H9 (cell line): Measurements from ENCODE around the gene NPY1R. TPM values are rescaled to one million over a fixed set of nuclear protein-coding genes. Genes with fewer than 3 reads are reported as not detected.
A peak's percentile ranks its signal among the peaks of the same experiment; 100 is the strongest.

Source experiments
- DNase-seq: peaks from one replicate; pipeline ENCODE4 v3.0.0-alpha.2; 2017
- H2AFZ ChIP-seq: one replicate; pipeline ENCODE4 v1.6.1; 2013; ENCODE audit warnings: mild to moderate bottlenecking, low read length, control low read depth, moderate library complexity
- H2AK5ac ChIP-seq: 2 replicates; pipeline ENCODE4 v1.6.1; 2013; ENCODE audit warnings: low read length, control low read depth, mixed read lengths; ENCODE audit not compliant: insufficient read length
- H2BK120ac ChIP-seq: one replicate; pipeline ENCODE4 v1.6.1; 2013; ENCODE audit warnings: low read depth, mild to moderate bottlenecking, low read length, control low read depth, inconsistent platforms; ENCODE audit not compliant: poor library complexity, severe bottlenecking
- H2BK12ac ChIP-seq: 2 replicates; pipeline ENCODE4 v1.6.1; 2013; ENCODE audit warnings: low read length, control low read depth, mixed read lengths, low read depth; ENCODE audit not compliant: insufficient read length
- H2BK15ac ChIP-seq: 2 replicates; pipeline ENCODE4 v1.6.1; 2013; ENCODE audit warnings: low read depth, low read length, control low read depth
- H2BK20ac ChIP-seq: one replicate; pipeline ENCODE4 v1.6.1; 2013; ENCODE audit warnings: low read depth, mild to moderate bottlenecking, low read length, control low read depth, inconsistent platforms; ENCODE audit not compliant: poor library complexity, severe bottlenecking
- H2BK5ac ChIP-seq: 2 replicates; pipeline ENCODE4 v1.6.1; 2013; ENCODE audit warnings: low read length, control low read depth, mixed read lengths; ENCODE audit not compliant: insufficient read length
- H3K14ac ChIP-seq: 2 replicates; pipeline ENCODE4 v1.6.1; 2013; ENCODE audit warnings: low read length, control low read depth; ENCODE audit not compliant: insufficient read depth
- H3K18ac ChIP-seq: 2 replicates; pipeline ENCODE4 v1.6.1; 2013; ENCODE audit warnings: low read depth, mild to moderate bottlenecking, mixed read lengths, low read length, control low read depth; ENCODE audit not compliant: insufficient read length
- H3K23ac ChIP-seq: 2 replicates; pipeline ENCODE4 v1.6.1; 2013; ENCODE audit warnings: low read length, control low read depth, mixed read lengths, low read depth; ENCODE audit not compliant: insufficient read length
- H3K23me2 ChIP-seq: 2 replicates; pipeline ENCODE4 v1.6.1; 2013; ENCODE audit warnings: low read depth, mild to moderate bottlenecking, mixed read lengths, low read length, control low read depth; ENCODE audit not compliant: insufficient read length, poor library complexity, severe bottlenecking
- H3K27ac ChIP-seq: 2 replicates; pipeline ENCODE4 v1.5.1; 2013; ENCODE audit warnings: low read length, control low read depth, mixed read lengths, low read depth; ENCODE audit not compliant: insufficient read length
- H3K27me3 ChIP-seq: 2 replicates; pipeline ENCODE4 v1.6.1; 2013; ENCODE audit warnings: low read length, control low read depth, inconsistent platforms; ENCODE audit not compliant: insufficient read depth
- H3K4ac ChIP-seq: 2 replicates; pipeline ENCODE4 v1.6.1; 2013; ENCODE audit warnings: low read depth, mild to moderate bottlenecking, control low read depth, inconsistent platforms, low read length, moderate library complexity
- H3K4me1 ChIP-seq: 2 replicates; pipeline ENCODE4 v1.6.1; 2013; ENCODE audit warnings: low read length, control low read depth, inconsistent platforms; ENCODE audit not compliant: insufficient read depth
- H3K4me2 ChIP-seq: 2 replicates; pipeline ENCODE4 v1.6.1; 2013; ENCODE audit warnings: low read length, control low read depth, mixed read lengths; ENCODE audit not compliant: insufficient read length, insufficient read depth
- H3K56ac ChIP-seq: 2 replicates; pipeline ENCODE4 v1.6.1; 2013; ENCODE audit warnings: low read depth, mild to moderate bottlenecking, mixed read lengths, low read length, control low read depth; ENCODE audit not compliant: insufficient read length
- H3K79me1 ChIP-seq: 2 replicates; pipeline ENCODE4 v1.6.1; 2013; ENCODE audit warnings: low read depth, mild to moderate bottlenecking, moderate library complexity, low read length, control low read depth, inconsistent platforms; ENCODE audit not compliant: insufficient read depth, poor library complexity, severe bottlenecking
- H3K79me2 ChIP-seq: 2 replicates; pipeline ENCODE4 v1.6.1; 2013; ENCODE audit warnings: low read length, control low read depth, inconsistent platforms; ENCODE audit not compliant: insufficient read depth
- H3K9ac ChIP-seq: 2 replicates; pipeline ENCODE4 v1.6.1; 2013; ENCODE audit warnings: low read length, control low read depth, mixed read lengths; ENCODE audit not compliant: insufficient read length; ENCODE audit errors: extremely low read depth
- H3K9me3 ChIP-seq: one replicate; pipeline ENCODE4 v1.6.1; 2013; ENCODE audit warnings: low read depth, low read length, inconsistent platforms; ENCODE audit not compliant: control insufficient read depth
- H3T11ph ChIP-seq: one replicate; pipeline ENCODE4 v1.6.1; 2013; ENCODE audit warnings: mild to moderate bottlenecking, low read length, control low read depth, inconsistent platforms
- H4K20me1 ChIP-seq: one replicate; pipeline ENCODE4 v1.6.1; 2013; ENCODE audit not compliant: control insufficient read depth, insufficient read length, insufficient read depth
- H4K5ac ChIP-seq: 2 replicates; pipeline ENCODE4 v1.6.1; 2013; ENCODE audit warnings: low read depth, mild to moderate bottlenecking, mixed read lengths, low read length, control low read depth; ENCODE audit not compliant: insufficient read length
- H4K8ac ChIP-seq: replicated peaks from 2 replicates; pipeline ENCODE4 v1.6.1; 2013; ENCODE audit warnings: low read length, control low read depth, mixed read lengths, low read depth; ENCODE audit not compliant: insufficient read length
- H4K91ac ChIP-seq: 2 replicates; pipeline ENCODE4 v1.6.1; 2013; ENCODE audit warnings: low read depth, mild to moderate bottlenecking, moderate library complexity, mixed read lengths, low read length, control low read depth; ENCODE audit not compliant: insufficient read length
- H3K27ac Mint-ChIP-seq, 3 experiments: 2 replicates in 2 of 3; 3 replicates in 1 of 3; pipeline ENCODE4 v1.8.0; 2020 to 2021; ENCODE audit warnings: mixed read lengths in 3 of 3, mild to moderate bottlenecking in 1 of 3, moderate library complexity in 1 of 3
- H3K27me3 Mint-ChIP-seq: 2 replicates; pipeline ENCODE4 v1.8.0; 2021; ENCODE audit warnings: low read depth, mild to moderate bottlenecking, moderate library complexity, mixed read lengths
- H3K36me3 Mint-ChIP-seq, 3 experiments: 2 replicates in 2 of 3; 3 replicates in 1 of 3; pipeline ENCODE4 v1.8.0; 2020 to 2021; ENCODE audit warnings: low read depth in 3 of 3, mixed read lengths in 3 of 3; ENCODE audit not compliant: insufficient read depth in 1 of 3
- H3K4me1 Mint-ChIP-seq, 2 experiments: 2 replicates each; pipeline ENCODE4 v1.8.0; 2020; ENCODE audit warnings: mixed read lengths in 2 of 2
- H3K4me3 Mint-ChIP-seq, 2 experiments: 2 replicates in 1 of 2; 3 replicates in 1 of 2; pipeline ENCODE4 v1.8.0; 2020 to 2021; ENCODE audit warnings: mild to moderate bottlenecking in 2 of 2, mixed read lengths in 2 of 2, moderate library complexity in 1 of 2
- H3K9me3 Mint-ChIP-seq, 2 experiments: 2 replicates in 1 of 2; 3 replicates in 1 of 2; pipeline ENCODE4 v1.8.0; 2020; ENCODE audit warnings: mild to moderate bottlenecking in 2 of 2, mixed read lengths in 2 of 2, moderate library complexity in 1 of 2
- WGBS: extraction: QIAGEN DNeasy Blood & Tissue Kit; methylation state at CpG from one replicate; pipeline ENCODE4 v1.1.7; 2013; ENCODE audit warnings: missing lambda C conversion rate, low lambda C conversion rate, mixed read lengths; ENCODE audit not compliant: insufficient read length; ENCODE audit errors: extremely low coverage; 5-methylcytosine and 5-hydroxymethylcytosine counted together
- total RNA-seq: library from RNA; stranded (reverse); gene quantifications from 2 replicates; pipeline ENCODE4 v1.2.1, GENCODE V29; 2021
- TF ChIP-seq, protein P1 (sequence below): fragments of 200-600 bp; sonication (generic); conservative IDR thresholded peaks from 3 replicates; pipeline ENCODE4 v1.8.0; 2021; ENCODE audit warnings: antibody characterized with exemption, mild to moderate bottlenecking

Gene NPY1R
- total RNA-seq, 1 experiment from 2014 or later, result 27.3 TPM

DNA sequence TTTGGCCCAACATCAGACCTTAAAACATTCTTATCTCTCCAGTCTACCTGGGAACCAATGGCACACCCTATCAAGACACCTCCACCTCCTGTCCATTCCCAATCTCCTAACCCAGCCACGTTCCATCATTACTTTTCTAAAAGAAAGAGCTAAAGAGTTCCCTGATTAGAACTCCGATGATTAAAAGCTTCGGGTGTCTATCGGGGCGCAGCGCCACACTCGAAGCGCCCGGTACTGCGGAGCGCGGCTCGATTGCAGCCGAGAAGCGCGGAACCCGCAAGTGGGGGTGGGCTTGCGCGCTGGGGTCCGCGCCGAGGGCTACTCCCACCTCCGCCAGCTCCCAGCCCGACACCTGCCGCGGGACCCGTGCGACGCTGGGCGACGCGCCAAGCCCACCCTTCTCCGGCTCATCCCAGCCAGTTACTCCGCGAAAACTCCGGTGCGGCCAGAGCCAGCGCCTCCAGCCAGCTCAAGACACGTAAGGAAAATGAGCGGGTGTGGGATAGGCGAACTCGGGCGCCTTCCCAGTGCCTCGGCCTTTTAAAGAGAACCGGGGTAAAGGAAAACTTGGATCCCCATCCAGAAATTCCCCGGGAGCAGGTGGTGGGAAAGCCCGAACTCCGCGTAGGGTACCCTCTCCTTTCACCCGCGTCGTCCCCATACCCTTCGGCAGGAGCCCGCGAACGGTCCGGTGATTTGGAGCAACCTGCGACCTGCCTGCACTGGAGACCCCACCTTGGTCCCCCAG, 593 bp downstream of the NPY1R start:
- H2BK15ac ChIP-seq, result no peak overlapping the region
- Mint-ChIP-seq H3K36me3 (peaks cover 3 to 13% (median 12%) of the 10 kb centered on the region in 3 experiments; a peak in 6 of 7 replicates), H3K9me3 (peaks cover 9 to 14% of the 10 kb centered on the region in 2 experiments), H3K4me1 (peaks cover 13 to 16% of the 10 kb centered on the region in 2 experiments), H3K27me3 (peaks cover 23% of the 10 kb centered on the region), H3K27ac (no peak overlapping the region), H3K4me3 (peak overlapping the region; percentile 90 to 95)
- no peak overlapping the region for H3K23ac ChIP-seq
- peaks cover 8% of the 10 kb centered on the region; the same call in 1 of the 2 replicates for H3K27me3 ChIP-seq
- H3K4me2 ChIP-seq, result peak overlapping the region; percentile 68
- no peaks in the 10 kb centered on the region for H3K4me1 ChIP-seq
- no peak overlapping the region for H3K18ac ChIP-seq
- H2AK5ac ChIP-seq, result no peak overlapping the region
- peak overlapping the region; percentile 54 for H3K9ac ChIP-seq
- no peak overlapping the region for H3K27ac ChIP-seq
- H3K4ac ChIP-seq, result no peak overlapping the region
- DNase-seq, result peak; percentile 45
- no peaks in the 10 kb centered on the region for H4K20me1 ChIP-seq
- H4K8ac ChIP-seq, result no peak overlapping the region
- H3K79me2 ChIP-seq, result no peaks in the 10 kb centered on the region
- H3K14ac ChIP-seq, result 0 out of 2 replicates have a peak overlapping the region, but pooled peaks have one; percentile 34
- H3K9me3 ChIP-seq, result no peaks in the 10 kb centered on the region
- TF ChIP-seq, protein P1, sequence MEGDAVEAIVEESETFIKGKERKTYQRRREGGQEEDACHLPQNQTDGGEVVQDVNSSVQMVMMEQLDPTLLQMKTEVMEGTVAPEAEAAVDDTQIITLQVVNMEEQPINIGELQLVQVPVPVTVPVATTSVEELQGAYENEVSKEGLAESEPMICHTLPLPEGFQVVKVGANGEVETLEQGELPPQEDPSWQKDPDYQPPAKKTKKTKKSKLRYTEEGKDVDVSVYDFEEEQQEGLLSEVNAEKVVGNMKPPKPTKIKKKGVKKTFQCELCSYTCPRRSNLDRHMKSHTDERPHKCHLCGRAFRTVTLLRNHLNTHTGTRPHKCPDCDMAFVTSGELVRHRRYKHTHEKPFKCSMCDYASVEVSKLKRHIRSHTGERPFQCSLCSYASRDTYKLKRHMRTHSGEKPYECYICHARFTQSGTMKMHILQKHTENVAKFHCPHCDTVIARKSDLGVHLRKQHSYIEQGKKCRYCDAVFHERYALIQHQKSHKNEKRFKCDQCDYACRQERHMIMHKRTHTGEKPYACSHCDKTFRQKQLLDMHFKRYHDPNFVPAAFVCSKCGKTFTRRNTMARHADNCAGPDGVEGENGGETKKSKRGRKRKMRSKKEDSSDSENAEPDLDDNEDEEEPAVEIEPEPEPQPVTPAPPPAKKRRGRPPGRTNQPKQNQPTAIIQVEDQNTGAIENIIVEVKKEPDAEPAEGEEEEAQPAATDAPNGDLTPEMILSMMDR, result peak; percentile 41; the same call in 2 of the 3 replicates
- H4K91ac ChIP-seq, result no peak overlapping the region
- no peak overlapping the region for H2BK120ac ChIP-seq
- no peak overlapping the region for H3K56ac ChIP-seq
- H3T11ph ChIP-seq, result no peak overlapping the region
- H2BK12ac ChIP-seq, result no peak overlapping the region
- no peak overlapping the region for H4K5ac ChIP-seq
- no peaks in the 10 kb centered on the region for H3K79me1 ChIP-seq
- H3K23me2 ChIP-seq, result peaks cover 14% of the 10 kb centered on the region
- WGBS, result no CpG with 5 or more reads among the region's 58 CpGs
- no peak overlapping the region for H2BK20ac ChIP-seq
- peak overlapping the region; percentile 50 for H2AFZ ChIP-seq
- no peak overlapping the region for H2BK5ac ChIP-seq
